Putamen (tissue), 1 donor: Measurements from ENCODE around the gene PDE4D.

Experiments
- DNase-seq: peaks from one replicate; pipeline ENCODE4 v3.0.0-alpha.2; 2016; ENCODE audit warnings: low spot score

PDE4D gene

GRCh38 chr5:59893429-59894227 lies at the start of gene PDE4D:
TSS of gene PDE4D (minus strand) at chr5:59893726.
- peak; percentile 0 for DNase-seq

DNA sequence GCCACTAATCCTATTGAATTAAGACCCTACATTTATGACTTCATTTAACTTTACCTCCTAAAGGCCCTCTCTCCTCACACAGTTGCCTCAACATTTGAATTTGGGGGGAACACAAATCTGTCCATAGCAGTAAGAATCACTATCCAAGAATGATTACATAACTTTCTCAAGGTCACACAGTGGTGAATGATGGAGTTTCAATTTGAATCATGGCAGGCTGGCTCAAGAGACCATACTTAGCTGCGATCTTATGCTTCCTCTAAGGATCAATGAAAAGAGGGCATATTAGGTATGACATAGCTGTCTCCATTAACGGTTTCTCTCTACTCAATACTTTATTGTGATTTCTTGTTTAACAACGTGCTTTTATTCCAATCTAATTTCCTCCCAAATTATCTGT lies 44.1 kb upstream of the PDE4D start:
- DNase-seq: no peak

- DNase-seq: no peak
Measured at GRCh38 chr5:59923465-59923864, 29.9 kb upstream of the PDE4D start.

DNA sequence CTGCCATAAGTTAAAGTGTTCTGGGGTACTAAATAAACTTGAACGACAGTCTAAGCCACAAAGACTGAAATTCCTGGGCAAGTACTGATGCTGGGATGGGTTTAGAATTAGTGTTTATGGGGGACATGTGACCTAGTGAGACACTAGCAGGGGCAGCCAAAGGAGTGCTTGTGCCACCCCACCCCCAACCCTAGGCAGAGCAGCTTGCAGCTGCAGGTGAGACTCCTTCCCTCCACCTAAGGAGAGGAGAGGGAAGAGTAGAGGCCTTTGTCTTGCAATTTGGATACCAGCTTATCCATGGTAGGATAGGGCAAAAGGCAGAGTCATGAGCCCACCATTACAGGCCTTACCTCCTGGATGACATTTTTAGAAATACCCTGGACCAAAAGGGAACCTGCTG lies 28.7 kb upstream of the PDE4D start:
- no peak for DNase-seq

- no peak for DNase-seq
Measured at GRCh38 chr5:59921816-59922215, 28.3 kb upstream of the PDE4D start.

GRCh38 chr5:59919484-59919883 lies 26.0 kb upstream of the PDE4D start:
- DNase-seq: no peak

DNA sequence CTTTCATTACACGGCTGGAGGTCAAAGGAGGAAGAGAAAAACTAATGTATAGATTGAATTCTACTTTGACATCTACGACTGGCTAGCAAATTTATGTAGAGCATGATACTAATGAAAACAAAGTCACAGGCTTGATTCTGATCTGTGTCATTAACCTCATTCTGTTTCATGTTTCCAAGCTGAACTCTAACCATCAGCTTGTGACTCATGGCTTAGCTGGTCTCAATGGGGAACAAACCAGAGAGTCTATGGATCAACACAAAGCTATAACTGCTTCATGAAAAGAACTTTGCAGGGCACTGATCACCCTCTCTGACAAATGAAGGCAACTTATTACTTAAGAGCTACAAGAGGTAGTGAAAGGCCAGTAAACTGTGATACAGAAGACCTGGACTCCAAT lies 23.6 kb upstream of the PDE4D start:
- no peak for DNase-seq

- DNase-seq: no peak
Measured at GRCh38 chr5:59905188-59905587, 11.7 kb upstream of the PDE4D start.

GRCh38 chr5:59897075-59897474 lies 3.5 kb upstream of the PDE4D start:
- no peak for DNase-seq

GRCh38 chr5:59891962-59892643 lies 1.4 kb downstream of the PDE4D start:
- peak; percentile 17 for DNase-seq

GRCh38 chr5:59887274-59887673 lies 6.3 kb downstream of the PDE4D start:
- DNase-seq: no peak

DNA sequence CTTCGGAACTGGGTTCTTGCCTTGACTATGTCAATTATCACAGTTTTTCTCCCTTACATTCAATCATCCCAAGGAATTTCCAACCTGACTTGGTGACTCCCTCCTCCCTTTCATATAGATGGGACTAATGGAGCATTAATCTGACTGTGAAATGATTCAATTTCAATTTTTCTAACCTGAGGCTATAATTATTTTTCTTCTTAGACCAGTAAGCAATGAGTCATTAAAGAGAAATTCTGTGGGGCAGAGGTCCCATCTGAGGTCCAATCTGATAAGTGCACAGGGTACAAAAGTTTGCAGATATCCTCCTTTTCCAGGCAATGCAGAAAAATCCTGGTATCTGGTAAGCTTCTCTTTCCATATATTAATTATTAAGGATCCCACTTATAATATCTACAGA lies 18.9 kb downstream of the PDE4D start:
- DNase-seq: no peak

GRCh38 chr5:59873113-59873512 lies 20.4 kb downstream of the PDE4D start:
- no peak for DNase-seq

- DNase-seq: no peak
Measured at GRCh38 chr5:59866661-59867060, 26.9 kb downstream of the PDE4D start.

DNA sequence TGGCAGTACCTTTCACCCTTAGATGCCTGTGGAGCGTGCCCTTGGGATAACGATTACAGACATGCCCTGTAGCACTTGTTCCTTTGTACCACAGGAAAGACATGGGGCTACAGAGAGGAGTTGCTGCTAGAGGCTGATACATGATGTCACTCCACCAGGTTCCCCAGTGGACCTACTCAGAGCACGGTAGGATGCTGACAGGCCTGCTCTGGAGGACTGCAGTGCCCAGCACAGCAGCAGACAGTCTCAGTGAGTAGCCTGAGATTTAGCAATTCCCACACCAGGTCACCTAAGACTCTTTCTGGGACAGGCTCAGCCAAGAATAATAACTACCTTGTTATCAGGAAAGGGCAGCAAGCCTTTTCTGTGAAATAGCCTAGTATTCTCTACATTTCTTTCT lies 28.8 kb downstream of the PDE4D start:
- DNase-seq: no peak

GRCh38 chr5:59863777-59864176 lies 29.7 kb downstream of the PDE4D start:
- no peak for DNase-seq

DNA sequence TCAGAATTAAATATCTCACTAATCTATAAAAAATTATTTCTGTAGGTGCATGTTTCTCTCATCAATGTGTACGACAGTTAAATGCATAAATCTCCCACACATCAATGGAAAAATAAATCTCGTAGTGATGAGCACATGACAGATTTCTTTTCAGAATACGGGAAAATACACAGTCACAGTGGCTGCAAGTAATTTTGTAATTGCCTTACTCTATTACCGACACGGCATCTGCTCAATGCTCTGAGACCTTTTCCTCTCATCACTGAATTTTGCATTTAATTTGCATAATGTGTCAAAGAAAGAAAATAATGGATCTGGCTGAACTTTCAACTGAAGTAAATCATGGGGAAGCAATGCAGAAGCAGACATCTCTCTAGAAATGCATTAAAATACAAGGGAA lies 37.2 kb downstream of the PDE4D start:
- DNase-seq: no peak

- DNase-seq: no peak
Measured at GRCh38 chr5:59850766-59851165, 42.8 kb downstream of the PDE4D start.

DNA sequence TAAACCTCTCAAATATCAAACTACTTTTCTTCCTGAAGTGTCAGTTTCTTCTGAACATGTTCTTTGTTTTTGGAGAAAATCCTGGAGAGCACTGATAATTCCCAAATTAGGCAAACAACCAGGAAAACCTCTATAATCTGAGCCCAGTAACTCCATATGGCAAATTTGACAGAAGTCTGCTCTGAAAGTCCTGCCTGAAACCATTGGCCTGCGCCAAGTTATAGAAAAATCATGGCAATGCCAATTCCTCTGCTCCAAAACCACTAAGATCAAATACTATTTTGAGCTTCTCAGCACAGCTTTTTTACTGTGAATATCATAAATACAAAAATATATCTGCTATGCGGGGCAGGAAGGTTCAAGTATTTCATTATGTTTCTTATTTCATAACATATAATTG lies 45.9 kb downstream of the PDE4D start:
- DNase-seq: no peak

GRCh38 chr5:59845730-59846129 lies 47.8 kb downstream of the PDE4D start:
- DNase-seq: no peak

GRCh38 chr5:59843511-59844213 lies 49.9 kb downstream of the PDE4D start:
- no peak for DNase-seq

- no peak for DNase-seq
Measured at GRCh38 chr5:59842999-59843398, 50.5 kb downstream of the PDE4D start.

DNA sequence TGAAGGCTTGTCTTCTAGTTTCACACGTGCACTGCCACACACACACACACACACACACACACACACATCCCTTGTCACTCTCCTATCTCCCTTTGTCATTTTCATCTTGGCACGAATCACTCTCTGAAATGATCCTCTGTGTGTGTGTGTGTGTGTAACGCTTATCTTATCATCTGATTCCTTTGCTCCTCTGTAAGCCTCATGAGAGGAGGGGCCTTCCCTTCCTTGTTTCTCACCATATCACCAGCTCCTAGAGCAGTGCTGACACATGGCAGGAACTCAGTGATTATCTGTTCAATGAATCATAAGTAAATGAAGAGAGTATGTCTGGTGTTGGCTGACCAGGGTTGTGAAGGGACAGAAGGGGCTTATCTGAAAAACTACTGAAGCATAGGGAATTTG lies 53.3 kb downstream of the PDE4D start:
- DNase-seq: no peak
